HL-60/S4 treated with retinoic acid at 250 ng/mL for 4 days and 3 days (cell line): ENCODE data around the gene ECSCR.
"Not testable (repeated sequence)": the region's sequence is repeated elsewhere in the genome, so short reads cannot be mapped to it uniquely, and the experiment has no call there.

Experiments
- in situ Hi-C: fragments of 300-500 bp; cut with MboI; formaldehyde crosslinking; loops from 2 replicates; pipeline ENCODE4 v1.7.0; 2022; ENCODE audit warnings: low sequenced_read_pairs

Gene ECSCR

DNA sequence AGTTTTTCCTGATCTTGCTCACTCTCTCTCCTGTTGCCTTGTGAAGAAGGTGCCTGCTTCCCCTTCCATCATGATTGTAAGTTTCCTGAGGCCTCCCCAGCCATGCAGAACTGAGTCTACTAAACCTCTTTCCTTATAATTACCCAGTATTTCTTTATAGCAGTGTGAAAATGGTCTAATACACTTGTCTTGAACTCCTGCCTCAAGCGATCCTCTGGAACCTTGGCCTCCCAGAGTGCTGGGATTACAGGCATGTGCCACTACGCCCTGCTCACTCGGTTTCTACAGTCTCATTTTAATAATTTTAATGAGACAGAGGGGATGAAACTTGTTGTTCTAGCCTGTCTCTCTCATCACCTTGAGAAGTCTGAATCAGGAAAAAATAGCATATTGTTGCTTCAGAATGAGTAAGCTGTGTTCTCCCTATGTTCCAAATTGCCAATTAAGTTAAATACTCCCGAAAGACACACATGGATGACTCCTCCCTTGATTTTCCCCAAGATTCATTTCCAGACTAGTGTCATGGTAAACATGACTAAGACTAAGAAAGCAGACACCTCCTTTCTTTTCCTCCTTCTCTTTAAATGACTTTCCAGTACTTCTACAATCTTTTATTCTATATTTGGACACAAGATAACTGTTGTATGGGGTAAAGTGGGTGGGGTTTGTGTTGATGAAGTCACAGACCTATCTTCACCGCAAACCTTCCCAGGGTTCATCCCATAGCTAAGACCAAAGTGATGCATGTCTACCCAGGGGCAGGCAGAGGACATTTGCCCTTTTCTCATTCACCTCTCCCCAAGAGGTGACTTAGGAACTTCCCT, 15.4 kb downstream of the ECSCR start:
- in situ Hi-C loops = no loop called here

DNA sequence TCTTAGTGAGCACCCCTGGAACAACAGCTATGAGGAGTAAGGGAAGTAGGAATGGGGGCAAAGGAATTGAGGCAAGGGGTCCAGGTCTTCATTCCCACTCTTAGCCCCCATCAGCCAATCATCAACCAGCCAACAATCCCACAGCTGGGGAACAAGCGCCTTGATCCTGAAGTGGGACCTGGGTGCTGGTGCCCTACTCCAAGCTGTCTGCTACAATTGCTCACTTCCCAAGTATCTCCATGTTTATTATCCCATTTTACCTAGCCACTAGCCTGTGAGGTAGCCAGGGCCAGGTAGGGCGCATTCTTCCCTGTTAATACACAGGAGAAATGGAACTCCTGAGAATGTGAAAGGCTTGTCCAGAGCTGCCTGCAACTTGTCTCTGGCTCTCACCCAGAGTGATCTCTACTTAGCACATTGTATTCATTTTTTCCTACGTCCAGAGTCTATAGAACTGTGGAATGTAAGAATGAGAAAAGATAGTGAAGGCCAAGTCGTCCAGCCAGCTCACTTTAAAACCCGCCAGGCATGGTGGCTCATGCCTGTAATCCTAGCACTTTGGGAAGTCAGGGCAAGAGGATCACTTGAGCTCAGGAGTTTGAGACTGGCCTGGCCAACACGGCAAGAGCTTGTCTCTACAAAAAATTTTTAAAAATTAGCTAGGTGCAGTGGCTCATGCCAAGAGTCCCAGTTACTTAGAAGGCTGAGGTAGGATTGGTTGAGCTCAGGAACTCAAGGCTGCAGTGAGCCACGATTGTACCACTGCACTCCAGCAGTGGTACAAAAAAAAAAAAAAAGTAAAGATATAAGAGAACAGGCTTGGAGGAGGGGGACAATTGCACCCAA, 17.0 kb downstream of the ECSCR start:
- in situ Hi-C loops = no loop called here

DNA sequence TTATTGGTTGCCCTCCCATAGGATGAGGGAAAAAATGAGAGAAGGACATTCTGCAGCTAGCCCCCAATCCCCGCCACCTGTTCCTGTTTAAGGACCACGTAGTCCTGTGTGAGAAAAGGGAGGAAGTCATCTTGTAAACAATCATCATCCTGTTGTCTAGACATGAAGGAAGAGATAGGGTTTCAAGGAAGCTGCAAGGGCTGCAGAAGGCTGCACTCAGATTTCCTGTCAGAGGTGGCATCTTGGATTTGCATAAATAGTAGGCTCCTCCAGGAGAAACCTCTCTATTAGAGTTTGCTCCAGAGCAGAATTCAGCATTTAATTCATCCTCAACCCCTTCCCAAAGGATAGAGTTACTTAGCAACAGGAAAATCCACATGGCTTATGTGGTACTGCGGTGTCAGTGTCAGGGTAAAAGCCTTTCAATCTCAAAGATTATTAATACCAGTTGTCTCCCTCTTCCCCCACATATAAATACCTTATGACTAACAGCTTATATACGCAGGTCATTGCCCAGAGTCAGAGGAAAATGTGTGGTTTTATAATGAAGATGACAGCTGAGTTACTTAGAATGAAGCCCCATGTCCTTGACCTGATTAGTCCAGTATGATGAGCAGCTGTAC, 18.6 kb downstream of the ECSCR start:
- in situ Hi-C loops = no loop called here

DNA sequence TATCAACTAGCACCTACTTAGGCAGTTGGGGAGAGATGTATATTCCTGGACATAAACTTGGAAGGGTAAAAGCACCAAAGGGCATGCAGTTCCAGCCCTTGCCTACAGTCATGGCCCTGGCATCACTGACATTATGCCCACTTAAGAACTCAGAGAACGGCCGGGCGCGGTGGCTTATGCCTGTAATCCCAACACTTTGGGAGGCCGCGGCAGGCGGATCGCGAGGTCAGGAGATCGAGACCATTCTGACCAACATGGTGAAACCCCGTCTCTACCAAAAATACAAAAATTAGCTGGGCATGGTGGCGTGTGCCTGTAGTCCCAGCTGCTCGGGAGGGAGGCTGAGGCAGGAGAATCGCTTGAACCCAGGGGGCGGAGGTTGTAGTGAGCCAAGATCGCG, 22.1 kb downstream of the ECSCR start:
- in situ Hi-C loops = not testable (repeated sequence)

DNA sequence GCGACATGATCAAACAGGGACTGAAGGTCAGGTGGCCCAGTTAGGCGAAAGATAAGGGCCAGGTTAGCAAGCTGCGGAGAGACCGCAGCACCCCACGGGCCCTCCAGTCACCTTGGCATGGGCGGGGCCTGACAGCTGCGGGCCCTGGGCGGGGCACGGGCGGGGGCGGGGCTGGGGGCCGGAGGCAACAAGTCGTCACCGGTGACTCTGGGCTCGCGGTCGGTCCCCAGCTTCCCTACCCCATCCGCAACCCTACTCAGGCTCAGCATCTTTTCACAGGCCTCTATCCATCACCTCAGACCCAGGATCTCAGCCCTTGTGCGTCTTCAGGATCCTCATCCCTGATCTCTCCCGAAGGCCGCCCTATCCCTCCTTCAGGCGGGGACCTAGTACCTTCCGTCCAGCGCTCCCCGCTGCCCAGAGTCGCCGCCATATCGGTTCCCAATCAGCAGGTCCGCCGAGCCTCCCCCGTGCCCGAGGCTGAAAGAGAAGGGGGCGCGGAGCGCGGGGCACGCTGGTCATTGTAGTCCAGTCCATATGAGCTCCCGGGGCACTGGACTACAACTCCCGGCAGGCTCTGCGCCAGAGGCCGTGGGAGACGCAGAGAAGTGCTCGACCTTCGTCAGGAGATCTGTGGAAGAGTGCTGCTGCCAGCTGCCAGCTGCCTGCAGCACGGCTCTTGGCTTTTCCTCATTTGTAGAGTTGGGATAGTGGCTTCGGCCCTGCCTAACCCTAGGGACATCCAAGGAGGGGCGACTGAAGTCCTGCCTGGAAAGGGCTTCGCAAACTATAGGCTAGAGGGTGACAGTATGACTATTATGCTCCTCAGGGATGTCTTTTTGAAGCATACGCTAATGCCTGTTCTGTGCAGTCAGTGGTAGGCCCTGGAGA, 23.3 kb downstream of the ECSCR start, which contains the start of gene DNAJC18:
TSS of gene DNAJC18 (minus strand) at position 513 of the 891 bp plus-strand sequence. CDS start at position 433, 80 bp downstream.
- in situ Hi-C loops = no loop called here

DNA sequence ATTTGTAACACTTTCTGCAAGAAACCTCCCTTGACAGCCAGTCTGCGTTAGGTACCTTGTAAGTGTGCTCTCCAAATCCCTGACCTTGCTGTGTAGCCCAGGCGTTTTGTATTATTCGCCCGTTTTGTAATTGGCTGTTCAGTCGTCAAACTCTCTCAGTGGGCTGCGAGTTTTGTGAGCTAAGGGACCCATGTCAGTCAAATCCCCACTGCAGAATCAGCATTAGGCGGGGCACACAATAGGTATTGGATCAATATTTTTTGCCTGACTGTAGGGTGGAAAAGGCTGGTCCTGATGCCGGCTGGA, 23.9 kb downstream of the ECSCR start:
- in situ Hi-C loops = no loop called here

DNA sequence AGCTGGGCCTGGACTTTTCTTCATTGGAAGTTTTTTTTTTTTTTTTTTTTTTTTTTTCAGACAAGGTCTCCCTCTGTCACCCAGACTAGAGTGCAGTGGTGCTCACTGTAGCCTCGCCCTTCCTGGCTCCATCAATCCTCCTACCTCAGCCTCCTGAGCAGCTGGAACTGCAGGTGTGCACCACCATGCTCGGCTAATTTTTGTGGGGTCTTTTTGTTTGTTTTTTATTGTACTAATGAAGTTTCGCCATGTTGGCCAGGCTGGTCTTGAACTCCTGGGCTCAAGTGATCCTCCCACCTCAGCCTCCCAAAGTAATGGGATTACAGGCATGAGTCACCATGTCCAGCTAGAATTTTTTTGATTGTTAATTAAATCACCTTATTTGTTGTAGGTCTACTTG, 26.9 kb downstream of the ECSCR start:
- in situ Hi-C loops = no loop called here

DNA sequence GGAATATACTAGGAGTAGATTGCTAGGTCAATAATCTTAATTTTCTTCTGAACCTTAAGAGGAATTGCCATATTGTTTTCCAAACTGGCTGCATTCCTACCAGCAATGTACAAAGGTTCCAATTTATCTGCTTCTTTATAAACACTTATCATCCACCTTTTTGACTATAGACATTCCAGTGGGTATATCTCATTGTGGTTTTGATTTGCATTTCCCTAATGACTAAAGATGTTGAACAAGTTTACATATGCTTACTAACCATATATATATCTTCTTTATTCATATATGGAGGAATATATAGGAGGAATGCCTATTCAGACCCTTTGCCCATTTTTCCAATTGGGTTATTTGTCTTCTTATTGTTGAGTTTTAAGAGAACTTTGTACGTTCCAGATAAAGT, 30.8 kb downstream of the ECSCR start:
- in situ Hi-C loops = no loop called here

DNA sequence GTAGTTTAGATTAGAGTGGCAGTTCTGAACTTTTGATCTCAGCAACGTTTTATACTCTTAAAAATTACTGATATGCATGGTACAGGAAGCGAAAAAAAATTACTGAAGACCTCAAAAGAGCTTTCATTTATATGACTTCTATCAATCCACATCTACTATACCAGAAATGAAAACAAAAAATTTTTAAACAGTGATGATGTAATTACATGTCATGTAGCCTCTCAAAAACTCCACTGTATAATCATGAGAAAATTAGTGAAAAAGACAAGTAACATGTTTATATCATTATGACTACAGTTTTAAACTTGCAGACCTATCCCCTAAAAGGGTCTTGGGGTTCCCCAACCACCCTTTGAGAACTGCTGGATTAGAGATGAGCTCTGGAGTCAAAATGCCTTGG, 32.5 kb downstream of the ECSCR start:
- in situ Hi-C loops = no loop called here

DNA sequence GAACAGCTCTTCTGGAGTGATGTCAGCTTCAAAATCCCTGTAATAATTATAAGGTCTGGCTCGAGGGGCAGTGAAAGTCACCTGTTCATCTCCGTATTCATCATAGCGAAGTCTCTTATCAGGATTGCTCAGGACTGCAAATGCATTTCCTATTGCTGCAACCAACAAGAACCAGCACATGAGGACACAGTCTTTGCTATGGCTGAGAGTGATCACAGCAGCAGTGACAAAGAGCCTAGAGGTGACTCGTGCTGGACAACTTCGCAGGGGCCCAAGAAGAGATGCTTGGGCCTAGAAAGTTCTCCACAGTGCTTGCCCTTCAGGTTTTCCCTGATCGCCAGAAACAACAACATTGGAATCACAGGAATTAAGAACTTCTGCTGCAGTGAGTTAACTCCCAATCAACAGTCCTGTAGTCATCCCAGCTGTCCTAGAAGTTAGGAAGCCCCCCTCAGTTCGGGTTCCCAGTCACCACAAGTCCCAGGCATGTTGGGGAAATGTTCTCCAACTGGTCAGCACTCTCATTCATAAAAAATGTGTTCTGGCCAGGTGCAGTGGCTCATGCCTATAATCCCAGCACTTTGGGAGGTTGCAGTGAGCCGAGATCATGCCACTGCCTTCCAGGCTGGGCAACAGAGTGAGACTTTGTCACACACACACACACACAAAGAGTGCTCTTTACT, 36.2 kb downstream of the ECSCR start:
- in situ Hi-C loops = loop anchor here (10.0 kb wide), 1 partner anchor 88 kb away; no protein-coding TSS in a partner anchor

DNA sequence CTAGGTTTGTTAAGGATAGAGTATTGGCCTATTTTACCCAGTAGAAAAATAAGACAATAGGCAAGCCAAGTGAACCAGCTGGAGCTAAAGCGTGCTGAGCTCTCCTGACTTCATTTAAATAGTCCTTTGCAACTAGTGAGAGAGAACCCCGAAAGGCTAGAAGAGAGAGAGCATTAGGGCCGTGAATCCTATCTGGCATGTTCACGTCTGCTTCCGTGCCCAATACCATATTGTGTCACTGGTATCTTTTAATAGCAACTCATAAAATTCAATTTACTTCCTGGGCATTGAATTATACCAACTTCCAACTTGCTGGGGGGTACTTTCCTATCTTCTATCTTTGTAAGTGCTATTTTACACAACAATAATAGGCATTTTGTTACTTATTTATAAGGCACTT, 37.0 kb downstream of the ECSCR start:
- in situ Hi-C loops = loop anchor here (10.0 kb wide), 1 partner anchor 89 kb away; no protein-coding TSS in a partner anchor

DNA sequence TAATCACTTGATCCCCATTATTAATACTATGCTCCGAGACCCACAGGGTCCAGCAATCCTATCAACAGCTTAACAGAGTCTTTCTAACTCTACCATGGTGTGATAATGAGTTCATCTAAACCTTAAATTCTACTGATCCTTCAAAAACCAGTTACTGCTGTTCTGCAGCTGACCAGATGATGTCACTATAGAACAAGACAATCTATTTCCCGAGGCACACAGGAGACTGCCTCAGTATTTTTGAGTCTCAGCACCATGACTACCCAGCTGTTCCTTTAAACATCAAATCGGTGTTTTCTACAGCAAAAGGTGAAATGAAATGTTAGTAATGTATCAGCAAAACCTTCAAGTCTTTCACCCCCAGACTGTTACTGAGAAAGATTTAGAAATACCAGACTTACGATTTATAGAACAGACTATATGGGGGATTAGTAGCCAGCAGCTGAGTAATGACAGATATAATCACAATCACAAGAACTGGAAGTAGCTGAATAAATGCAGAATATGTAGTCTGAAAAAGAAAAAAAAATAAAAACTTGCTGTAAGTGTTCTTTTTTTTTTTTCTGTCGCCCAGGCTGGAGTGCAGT, 40.1 kb downstream of the ECSCR start:
- in situ Hi-C loops = loop anchor here (10.0 to 25.0 kb wide), 2 partner anchors 92 to 340 kb away; no protein-coding TSS in a partner anchor

DNA sequence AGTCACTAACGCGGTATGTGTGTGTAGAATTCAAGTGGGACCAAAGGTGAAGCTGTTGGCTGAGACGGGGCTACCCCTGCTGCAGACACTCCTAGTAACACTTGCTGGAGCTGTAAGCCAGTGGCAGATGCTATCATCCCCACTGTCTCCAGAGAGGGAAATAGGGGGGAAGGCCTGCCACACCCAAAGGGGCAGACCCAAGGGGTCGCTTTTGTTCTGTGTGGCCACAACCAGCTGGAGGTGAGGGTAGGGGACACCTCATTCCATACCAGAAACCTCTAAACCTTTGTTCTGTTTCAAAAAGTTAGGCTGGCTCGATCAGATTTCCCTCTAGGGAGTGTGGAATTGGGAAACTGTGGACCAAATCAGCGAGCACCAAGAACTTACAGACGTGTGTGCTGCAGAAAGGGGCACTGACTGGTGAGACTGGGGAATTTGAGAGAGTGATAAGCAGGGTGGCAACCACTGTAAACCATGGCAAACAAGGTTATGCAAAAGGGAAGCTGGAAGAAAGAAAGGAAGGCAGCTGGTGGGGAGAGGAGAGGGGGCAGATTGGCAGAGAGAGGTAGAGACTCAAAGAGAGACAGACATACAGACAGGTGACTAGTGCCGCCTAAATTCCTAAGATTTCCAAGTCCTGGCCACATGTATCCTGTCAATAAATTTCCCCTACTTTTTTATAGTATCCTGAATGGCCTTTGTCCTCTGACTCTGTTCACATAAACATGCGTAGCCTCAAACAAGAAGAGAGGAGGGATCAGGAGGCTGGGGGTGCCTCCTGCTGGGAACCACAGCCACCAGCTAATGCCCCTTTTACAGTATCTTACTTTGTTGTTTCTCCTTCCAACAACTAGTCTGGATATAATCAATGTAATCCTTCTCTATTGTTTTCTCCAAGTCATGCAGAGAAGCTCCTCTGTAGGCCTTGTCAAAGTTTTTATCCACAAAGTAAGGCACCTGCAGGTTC, 43.0 kb downstream of the ECSCR start:
- in situ Hi-C loops = loop anchor here (10.0 to 25.0 kb wide), 2 partner anchors 95 to 343 kb away; no protein-coding TSS in a partner anchor

DNA sequence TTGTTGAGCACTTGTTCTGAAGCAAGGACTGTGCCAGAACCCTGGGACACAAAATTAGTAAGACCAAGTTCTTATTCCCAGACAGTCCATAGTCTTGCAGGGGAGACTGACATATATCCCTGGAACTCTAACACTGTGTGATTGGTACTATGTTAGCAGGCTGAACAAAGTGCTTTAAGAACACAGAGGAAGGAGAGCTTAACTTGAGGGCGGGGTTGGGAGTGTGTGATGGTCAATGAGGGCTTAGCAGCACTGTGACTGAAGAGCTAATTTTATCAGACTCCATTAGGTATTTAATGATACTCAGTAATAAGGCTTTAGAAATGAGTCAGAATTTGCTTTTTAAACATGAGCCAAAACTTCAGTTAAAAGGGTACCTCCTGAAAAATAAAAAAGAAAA, 43.8 kb downstream of the ECSCR start:
- in situ Hi-C loops = loop anchor here (25.0 kb wide), 1 partner anchor 344 kb away; no protein-coding TSS in a partner anchor

DNA sequence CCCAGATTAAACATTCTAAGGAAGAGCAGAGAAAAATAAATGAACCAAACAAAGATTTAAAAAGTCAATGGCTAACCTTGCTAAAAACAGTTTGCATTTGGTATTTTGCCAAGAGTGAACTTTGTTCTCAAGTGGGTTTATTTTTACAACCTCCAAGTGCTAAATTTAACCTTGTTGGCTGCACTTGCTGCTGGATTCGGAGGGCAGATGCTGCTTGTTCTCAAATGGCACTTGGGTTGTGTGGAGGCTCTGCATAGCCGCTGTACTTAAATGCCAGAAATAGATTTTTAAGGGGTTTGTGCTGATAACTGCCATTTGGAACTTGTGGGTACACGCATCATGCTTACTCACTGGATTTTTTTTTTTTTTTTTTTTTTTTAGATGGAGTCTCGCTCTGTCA, 45.3 kb downstream of the ECSCR start:
- in situ Hi-C loops = loop anchor here (25.0 kb wide), 1 partner anchor 345 kb away; no protein-coding TSS in a partner anchor

DNA sequence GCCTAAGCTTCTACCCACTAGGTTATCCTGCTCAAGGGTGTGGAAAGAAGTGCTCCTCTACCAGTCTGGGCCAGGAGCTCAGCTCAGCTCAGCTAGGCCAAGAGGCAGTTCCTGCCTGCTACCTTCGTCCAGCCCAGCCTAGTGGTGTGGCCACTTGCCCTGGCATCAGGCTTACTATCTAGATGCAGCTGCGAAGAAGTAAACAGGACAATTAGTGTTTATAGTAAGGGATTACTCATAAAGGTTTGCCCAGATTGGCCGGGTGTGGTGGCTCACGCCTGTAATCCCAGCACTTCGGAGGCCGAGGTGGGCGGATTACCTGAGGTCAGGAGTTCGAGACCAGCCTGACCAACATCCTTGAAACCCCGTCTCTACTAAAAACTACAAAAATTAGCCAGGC, 45.9 kb downstream of the ECSCR start:
- in situ Hi-C loops = loop anchor here (25.0 kb wide), 1 partner anchor 346 kb away; no protein-coding TSS in a partner anchor

DNA sequence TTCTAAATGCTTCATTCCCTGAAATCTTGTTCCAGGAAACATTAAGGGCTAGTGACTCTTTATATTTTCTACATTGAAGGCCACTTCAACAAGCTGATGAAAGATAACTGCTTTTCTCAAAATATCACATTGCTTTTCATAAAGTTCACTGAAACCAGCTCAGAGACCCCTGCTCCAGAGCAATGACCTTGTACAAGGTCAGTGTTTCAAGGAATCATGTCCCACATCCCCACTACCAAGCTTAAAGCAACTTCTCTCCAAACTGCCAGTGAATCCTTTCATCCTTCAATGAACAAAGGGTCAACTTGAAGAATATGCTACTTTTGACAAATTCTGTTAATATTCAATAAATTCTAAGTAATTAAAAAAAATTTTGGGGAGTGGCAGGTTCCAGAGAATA, 46.7 kb downstream of the ECSCR start:
- in situ Hi-C loops = loop anchor here (25.0 kb wide), 1 partner anchor 346 kb away; no protein-coding TSS in a partner anchor
